IPS DF 19.7 (cell line): Measurements from ENCODE around the gene PPFIA1.

ENCODE experiments used
- DNase-seq: peaks from one replicate; pipeline ENCODE4 v3.0.0-alpha.2; 2013; ENCODE audit warnings: low read depth, low spot score

Gene PPFIA1

GRCh38 chr11:70431611-70432010, 161.1 kb downstream of the PPFIA1 start:
- no peak for DNase-seq

GRCh38 chr11:70432065-70432464, 161.6 kb downstream of the PPFIA1 start:
- no peak for DNase-seq

GRCh38 chr11:70432580-70432979, 162.1 kb downstream of the PPFIA1 start:
- no peak for DNase-seq

- no peak for DNase-seq
These were observed 162.5 kb downstream of the PPFIA1 start for GRCh38 chr11:70433038-70433437.

- DNase-seq, result no peak
These were observed 163.0 kb downstream of the PPFIA1 start for GRCh38 chr11:70433526-70433925.
